Uterus (tissue), 2 donors: ENCODE data around the gene KCNJ4.
"Not testable (repeated sequence)": the region's sequence is repeated elsewhere in the genome, so short reads cannot be mapped to it uniquely, and the experiment has no call there.

Source experiments
- POLR2A ChIP-seq, 2 donors: fragments of 450-650 bp; IDR thresholded peaks; one replicate each; pipeline ENCODE4 v1.6.1; 2016; ENCODE audit warnings: antibody characterized with exemption in 2 of 2, mild to moderate bottlenecking in 1 of 2, moderate library complexity in 1 of 2
- TF ChIP-seq, protein P1 (sequence below), 4 experiments: fragments of 200-600 bp in 2 of 4; fragments of 450-650 bp in 2 of 4; sonication (generic) in 2 of 4; IDR thresholded peaks; one replicate each; pipeline ENCODE4 v1.5.1; 2016 to 2019; ENCODE audit warnings: antibody characterized with exemption in 4 of 4, mild to moderate bottlenecking in 2 of 4, moderate library complexity in 1 of 4

DNA sequence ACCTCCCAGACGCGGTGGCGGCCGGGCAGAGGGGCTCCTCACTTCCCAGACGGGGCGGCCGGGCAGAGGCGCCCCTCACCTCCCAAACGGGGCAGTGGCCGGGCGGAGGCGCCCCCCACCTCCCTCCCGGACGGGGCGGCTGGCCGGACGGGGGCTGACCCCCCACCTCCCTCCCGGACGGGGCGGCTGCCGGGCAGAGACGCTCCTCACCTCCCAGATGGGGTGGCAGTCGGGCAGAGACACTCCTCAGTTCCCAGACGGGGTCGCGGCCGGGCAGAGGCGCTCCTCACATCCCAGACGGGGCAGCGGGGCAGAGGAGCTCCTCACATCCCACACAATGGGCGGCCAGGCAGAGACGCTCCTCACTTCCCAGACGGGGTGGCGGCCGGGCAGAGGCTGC, 45.1 kb downstream of the KCNJ4 start:
- TF ChIP-seq, protein P1, sequence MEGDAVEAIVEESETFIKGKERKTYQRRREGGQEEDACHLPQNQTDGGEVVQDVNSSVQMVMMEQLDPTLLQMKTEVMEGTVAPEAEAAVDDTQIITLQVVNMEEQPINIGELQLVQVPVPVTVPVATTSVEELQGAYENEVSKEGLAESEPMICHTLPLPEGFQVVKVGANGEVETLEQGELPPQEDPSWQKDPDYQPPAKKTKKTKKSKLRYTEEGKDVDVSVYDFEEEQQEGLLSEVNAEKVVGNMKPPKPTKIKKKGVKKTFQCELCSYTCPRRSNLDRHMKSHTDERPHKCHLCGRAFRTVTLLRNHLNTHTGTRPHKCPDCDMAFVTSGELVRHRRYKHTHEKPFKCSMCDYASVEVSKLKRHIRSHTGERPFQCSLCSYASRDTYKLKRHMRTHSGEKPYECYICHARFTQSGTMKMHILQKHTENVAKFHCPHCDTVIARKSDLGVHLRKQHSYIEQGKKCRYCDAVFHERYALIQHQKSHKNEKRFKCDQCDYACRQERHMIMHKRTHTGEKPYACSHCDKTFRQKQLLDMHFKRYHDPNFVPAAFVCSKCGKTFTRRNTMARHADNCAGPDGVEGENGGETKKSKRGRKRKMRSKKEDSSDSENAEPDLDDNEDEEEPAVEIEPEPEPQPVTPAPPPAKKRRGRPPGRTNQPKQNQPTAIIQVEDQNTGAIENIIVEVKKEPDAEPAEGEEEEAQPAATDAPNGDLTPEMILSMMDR (IDR thresholded peaks at IDR 0.05): not testable (repeated sequence)
- not testable (repeated sequence) for TF ChIP-seq POLR2A (IDR thresholded peaks at IDR 0.05)
